Neural cell (in vitro differentiated cells): Measurements from ENCODE around the gene RGS3.

Experiments
- CTCF ChIP-seq: fragments of 450-650 bp; IDR thresholded peaks from 2 replicates; pipeline ENCODE4 v1.5.1; 2014; ENCODE audit warnings: antibody characterized with exemption, mild to moderate bottlenecking, moderate library complexity; ENCODE audit not compliant: poor library complexity, severe bottlenecking
- EP300 ChIP-seq: fragments of 450-650 bp; conservative IDR thresholded peaks from 2 replicates; pipeline ENCODE4 v1.6.1; 2014; ENCODE audit warnings: antibody characterized with exemption, mild to moderate bottlenecking, moderate library complexity; ENCODE audit not compliant: poor library complexity, severe bottlenecking
- EZH2 ChIP-seq: fragments of 200-600, 300-800 bp; shearing (Covaris generic), sonication (generic); IDR thresholded peaks from 2 replicates; pipeline ENCODE4 v1.6.1; 2014; ENCODE audit warnings: antibody characterized with exemption, low read length, borderline replicate concordance, mild to moderate bottlenecking; ENCODE audit not compliant: insufficient read depth, poor library complexity, severe bottlenecking
- MXI1 ChIP-seq: fragments of 450-650 bp; conservative IDR thresholded peaks from 2 replicates; pipeline ENCODE4 v1.6.1; 2014; ENCODE audit warnings: antibody characterized with exemption, mild to moderate bottlenecking; ENCODE audit not compliant: poor library complexity, severe bottlenecking
- POLR2AphosphoS5 ChIP-seq: IDR thresholded peaks from 2 replicates; pipeline ENCODE4 v1.6.1; 2012
- RAD21 ChIP-seq: fragments of 450-650 bp; conservative IDR thresholded peaks from 2 replicates; pipeline ENCODE4 v1.6.1; 2014; ENCODE audit warnings: antibody characterized with exemption, mild to moderate bottlenecking, moderate library complexity
- SMC3 ChIP-seq: fragments of 450-650 bp; conservative IDR thresholded peaks from 2 replicates; pipeline ENCODE4 v1.6.1; 2014; ENCODE audit warnings: antibody characterized with exemption, mild to moderate bottlenecking, moderate library complexity; ENCODE audit not compliant: poor library complexity
- TF ChIP-seq, protein P1 (sequence below): IDR thresholded peaks from 2 replicates; pipeline ENCODE4 v1.6.1; 2012; ENCODE audit warnings: borderline replicate concordance

GRCh38 chr9:113482991-113483675 is 19.6 kb downstream of the RGS3 start:
- TF ChIP-seq CTCF (no peak), SMC3 (no peak), RAD21 (no peak), EP300 (no peak), EZH2 (no peak), POLR2AphosphoS5 (no peak), MXI1 (no peak)
- TF ChIP-seq, protein P1, sequence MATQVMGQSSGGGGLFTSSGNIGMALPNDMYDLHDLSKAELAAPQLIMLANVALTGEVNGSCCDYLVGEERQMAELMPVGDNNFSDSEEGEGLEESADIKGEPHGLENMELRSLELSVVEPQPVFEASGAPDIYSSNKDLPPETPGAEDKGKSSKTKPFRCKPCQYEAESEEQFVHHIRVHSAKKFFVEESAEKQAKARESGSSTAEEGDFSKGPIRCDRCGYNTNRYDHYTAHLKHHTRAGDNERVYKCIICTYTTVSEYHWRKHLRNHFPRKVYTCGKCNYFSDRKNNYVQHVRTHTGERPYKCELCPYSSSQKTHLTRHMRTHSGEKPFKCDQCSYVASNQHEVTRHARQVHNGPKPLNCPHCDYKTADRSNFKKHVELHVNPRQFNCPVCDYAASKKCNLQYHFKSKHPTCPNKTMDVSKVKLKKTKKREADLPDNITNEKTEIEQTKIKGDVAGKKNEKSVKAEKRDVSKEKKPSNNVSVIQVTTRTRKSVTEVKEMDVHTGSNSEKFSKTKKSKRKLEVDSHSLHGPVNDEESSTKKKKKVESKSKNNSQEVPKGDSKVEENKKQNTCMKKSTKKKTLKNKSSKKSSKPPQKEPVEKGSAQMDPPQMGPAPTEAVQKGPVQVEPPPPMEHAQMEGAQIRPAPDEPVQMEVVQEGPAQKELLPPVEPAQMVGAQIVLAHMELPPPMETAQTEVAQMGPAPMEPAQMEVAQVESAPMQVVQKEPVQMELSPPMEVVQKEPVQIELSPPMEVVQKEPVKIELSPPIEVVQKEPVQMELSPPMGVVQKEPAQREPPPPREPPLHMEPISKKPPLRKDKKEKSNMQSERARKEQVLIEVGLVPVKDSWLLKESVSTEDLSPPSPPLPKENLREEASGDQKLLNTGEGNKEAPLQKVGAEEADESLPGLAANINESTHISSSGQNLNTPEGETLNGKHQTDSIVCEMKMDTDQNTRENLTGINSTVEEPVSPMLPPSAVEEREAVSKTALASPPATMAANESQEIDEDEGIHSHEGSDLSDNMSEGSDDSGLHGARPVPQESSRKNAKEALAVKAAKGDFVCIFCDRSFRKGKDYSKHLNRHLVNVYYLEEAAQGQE: no peak
